Measurements from ENCODE around the gene CD93.
A peak's percentile ranks its signal among the peaks of the same experiment; 100 is the strongest.

CD93 gene

DNA sequence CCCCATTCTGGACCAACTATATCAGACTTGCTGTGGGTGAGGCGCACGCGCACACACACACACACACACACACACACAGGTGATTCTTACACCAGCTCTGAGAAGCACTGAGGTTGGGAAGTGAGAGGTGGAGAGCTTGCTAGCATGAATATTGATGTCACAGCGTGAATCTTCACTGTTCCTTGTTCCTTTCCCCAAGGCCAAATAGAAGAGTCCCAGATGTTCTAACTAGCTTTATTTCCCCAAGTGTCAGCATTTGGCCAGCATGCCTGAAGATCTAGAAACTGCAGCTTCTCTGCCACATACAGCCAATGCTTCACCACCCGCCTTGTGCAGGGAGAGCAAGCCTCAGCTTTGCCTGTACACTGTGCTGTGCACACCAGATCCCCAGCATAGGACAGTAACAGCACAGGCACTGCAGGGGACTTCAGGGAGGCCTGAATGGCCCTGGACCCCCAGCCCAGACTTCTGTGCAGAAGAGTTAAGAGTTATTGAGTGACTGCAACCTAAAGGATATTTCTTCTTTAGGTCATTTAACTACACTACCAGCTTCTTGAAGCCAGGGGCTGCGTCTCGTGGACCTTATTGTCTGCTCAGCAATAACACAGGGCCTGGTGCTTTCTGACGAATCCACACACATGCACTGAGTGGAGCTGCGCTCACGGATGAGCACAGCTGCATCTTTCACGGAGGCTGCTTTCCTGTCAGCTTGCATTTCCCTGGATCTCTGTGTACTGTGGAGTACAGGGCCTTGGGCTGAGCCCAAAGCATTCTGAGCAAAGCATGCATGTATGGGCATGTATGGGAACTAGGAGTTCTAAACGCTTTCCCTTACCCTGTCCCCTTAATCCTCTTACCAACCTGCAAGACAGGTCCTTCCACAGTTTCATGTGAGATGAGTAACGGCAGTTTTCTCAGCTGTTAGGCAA lies 13.9 kb upstream of the CD93 start:
- TF ChIP-seq, protein P1, sequence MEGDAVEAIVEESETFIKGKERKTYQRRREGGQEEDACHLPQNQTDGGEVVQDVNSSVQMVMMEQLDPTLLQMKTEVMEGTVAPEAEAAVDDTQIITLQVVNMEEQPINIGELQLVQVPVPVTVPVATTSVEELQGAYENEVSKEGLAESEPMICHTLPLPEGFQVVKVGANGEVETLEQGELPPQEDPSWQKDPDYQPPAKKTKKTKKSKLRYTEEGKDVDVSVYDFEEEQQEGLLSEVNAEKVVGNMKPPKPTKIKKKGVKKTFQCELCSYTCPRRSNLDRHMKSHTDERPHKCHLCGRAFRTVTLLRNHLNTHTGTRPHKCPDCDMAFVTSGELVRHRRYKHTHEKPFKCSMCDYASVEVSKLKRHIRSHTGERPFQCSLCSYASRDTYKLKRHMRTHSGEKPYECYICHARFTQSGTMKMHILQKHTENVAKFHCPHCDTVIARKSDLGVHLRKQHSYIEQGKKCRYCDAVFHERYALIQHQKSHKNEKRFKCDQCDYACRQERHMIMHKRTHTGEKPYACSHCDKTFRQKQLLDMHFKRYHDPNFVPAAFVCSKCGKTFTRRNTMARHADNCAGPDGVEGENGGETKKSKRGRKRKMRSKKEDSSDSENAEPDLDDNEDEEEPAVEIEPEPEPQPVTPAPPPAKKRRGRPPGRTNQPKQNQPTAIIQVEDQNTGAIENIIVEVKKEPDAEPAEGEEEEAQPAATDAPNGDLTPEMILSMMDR (IDR thresholded peaks at IDR 0.05; ENCODE audit: control insufficient read depth, extremely low read depth, insufficient read depth): no peak
- no peak overlapping the region for H3K4me3 ChIP-seq (ENCODE audit: low read depth, low read length)
- peak; percentile 64 for DNase-seq (ENCODE audit: low read depth)

DNA sequence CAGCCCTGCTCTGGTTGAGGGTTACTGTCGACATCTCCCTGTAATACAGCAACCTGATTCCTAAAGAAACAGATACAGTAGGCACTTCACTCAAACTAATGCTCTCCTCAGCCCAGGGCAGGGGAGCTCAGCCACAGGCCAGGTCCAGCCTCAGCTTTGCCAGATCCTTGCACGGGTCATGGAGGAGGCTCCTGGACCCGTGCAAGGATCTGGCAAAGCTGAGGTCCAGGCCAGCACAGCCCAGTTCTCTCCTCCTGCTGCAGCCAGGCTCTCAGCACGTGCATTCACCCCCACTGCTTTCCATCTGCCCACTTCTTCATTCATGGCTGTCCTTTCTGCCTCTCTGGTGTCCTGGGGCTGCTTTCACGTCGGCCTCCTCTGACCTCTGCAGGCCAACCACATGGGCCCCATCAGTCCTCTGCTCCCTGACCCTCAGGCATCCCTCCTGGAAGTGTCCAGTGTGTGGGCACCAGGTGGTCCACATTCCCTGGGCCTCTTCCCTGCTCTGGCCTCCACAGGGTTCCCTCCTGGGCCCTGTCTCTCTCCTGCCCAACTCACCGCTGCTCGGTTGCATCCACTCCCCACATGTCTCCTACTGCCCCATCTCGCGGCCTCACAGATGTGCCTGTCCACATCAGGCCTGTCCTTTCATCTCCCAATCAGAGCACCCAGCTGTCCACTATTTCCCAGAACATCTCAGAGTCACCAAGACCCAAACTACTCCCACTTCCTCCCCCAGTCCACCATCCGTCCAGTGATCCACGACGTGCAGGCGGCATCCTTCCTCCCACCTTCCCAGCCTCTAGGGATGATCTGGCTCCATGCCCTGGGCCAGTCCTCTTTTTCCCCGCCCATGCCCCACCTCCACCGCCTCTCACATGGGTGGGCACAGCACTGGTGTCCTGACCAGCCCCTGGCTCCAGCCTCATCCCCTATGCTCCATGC lies 11.8 kb upstream of the CD93 start:
- DNase-seq (ENCODE audit: low read depth): no peak
- TF ChIP-seq, protein P1 (IDR thresholded peaks at IDR 0.05; ENCODE audit: control insufficient read depth, extremely low read depth, insufficient read depth): no peak
- no peak overlapping the region for H3K4me3 ChIP-seq (ENCODE audit: low read depth, low read length)

DNA sequence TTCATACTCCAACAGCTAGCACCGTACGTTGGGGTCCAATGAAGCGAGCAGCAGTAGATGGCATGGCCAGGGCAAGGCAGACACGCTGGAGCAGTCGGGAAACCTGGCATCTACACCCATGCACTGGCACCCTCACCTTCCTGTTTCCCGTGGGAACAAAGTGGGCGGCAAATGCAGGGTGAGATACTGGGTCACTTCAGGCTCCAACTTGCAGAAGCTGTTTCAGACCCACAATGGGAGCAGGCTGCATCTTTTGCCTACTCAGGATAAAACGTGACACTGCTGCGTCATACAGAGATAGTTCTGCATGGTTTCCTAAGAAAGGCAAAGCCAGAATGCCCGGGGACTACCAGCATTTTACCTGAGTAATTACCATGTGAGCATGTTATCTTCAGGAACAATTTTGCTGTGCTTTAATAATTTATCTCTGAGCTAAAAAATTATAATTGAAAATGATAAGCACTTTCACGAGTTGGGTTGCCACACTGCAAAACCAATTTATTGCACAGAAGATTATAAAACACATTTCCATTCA lies 10.9 kb upstream of the CD93 start:
- DNase-seq (ENCODE audit: low read depth): no peak
- no peak overlapping the region for H3K4me3 ChIP-seq (ENCODE audit: low read depth, low read length)
- TF ChIP-seq, protein P1 (IDR thresholded peaks at IDR 0.05; ENCODE audit: control insufficient read depth, extremely low read depth, insufficient read depth): no peak

DNA sequence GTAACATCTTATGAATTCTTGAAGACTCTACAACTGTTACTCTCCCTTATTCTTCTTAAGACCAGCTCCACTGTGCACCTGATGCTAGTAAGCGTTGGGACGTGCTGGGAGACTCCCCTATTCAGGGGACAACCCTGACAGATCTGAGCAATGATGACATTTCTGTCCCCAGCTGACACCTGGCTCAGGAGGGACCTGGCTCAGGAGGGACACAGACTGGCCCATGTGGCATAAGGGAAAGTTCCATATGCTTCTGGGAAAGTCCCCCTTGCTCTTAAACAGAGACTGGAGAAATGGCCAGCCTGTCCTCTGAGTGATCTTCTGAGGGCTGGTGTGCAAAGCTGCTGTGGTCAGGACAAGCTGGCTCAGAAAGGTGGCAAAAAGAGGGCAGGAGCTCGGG lies 10.0 kb upstream of the CD93 start:
- TF ChIP-seq, protein P1 (IDR thresholded peaks at IDR 0.05; ENCODE audit: control insufficient read depth, extremely low read depth, insufficient read depth): no peak
- no peak for DNase-seq (ENCODE audit: low read depth)
- no peak overlapping the region for H3K4me3 ChIP-seq (ENCODE audit: low read depth, low read length)

GRCh38 chr20:23095499-23095898 lies 9.4 kb upstream of the CD93 start:
- H3K4me3 ChIP-seq (ENCODE audit: low read depth, low read length): no peak overlapping the region
- DNase-seq (ENCODE audit: low read depth): no peak
- TF ChIP-seq, protein P1 (IDR thresholded peaks at IDR 0.05; ENCODE audit: control insufficient read depth, extremely low read depth, insufficient read depth): no peak

DNA sequence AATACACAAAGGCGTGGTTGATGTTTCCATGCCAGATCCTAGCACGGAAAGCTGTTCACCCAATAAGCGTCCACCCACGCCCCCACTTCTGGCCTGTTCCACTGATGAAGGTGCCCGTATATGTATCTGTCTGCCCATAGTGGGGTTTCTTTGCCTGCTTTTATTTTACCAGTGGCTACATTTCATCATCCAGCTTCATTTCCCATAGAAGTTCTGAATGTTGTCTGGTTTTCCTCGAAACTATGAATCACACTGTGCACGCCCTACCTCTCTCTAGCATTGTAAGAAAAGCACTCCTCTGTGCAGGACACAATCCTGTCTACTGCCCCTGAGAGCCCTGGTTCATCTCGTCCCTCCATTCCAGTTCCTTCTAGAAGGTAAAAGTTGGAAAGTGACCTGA lies 8.8 kb upstream of the CD93 start:
- DNase-seq (ENCODE audit: low read depth): no peak
- TF ChIP-seq, protein P1 (IDR thresholded peaks at IDR 0.05; ENCODE audit: control insufficient read depth, extremely low read depth, insufficient read depth): no peak
- no peak overlapping the region for H3K4me3 ChIP-seq (ENCODE audit: low read depth, low read length)
